Activated T-cell treated with anti-CD3 and anti-CD28 coated beads for 1 hour (primary cell): ENCODE results near the gene FGF21.

Experiments used
- DNase-seq: peaks from one replicate; pipeline ENCODE4 v3.0.0-alpha.2; 2020; ENCODE audit warnings: low read depth

FGF21 gene

DNA sequence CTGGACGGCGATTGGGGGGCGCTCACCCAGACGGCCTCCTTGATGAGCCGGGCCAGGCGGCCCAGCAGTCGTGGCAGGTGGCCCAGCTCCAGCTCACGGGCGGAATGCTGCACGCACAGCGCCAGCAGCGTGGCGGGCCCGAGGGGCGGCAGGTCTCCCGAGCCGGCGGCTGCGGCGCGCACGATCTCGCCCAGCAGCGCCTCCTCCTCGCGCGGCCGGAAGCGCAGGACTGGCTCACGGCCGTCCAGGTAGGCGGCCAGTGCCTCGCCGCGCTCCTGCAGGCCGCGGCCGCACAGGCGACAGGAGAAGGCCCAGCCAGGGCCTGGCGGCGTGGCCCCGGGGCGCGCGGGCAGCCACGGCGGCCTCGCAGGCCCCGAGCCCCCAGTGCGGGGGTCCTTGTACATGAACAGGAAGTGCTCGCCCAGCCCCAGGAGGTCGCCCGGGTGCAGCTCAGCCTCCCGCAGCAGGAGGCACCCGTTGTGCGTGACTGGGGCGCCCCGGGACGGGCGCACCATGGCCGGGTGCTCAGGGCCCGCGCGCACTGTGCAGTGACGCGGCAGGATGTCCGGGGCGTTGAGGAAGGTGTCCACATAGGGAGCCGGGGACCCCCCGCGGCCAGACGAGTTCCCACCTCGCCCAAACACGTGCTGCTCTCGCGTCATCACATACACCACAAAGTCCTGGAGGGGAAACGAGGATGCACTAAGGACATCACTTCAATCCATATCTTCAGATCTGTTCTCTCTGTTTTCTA is 26.2 kb upstream of the FGF21 start:
- no peak for DNase-seq

DNA sequence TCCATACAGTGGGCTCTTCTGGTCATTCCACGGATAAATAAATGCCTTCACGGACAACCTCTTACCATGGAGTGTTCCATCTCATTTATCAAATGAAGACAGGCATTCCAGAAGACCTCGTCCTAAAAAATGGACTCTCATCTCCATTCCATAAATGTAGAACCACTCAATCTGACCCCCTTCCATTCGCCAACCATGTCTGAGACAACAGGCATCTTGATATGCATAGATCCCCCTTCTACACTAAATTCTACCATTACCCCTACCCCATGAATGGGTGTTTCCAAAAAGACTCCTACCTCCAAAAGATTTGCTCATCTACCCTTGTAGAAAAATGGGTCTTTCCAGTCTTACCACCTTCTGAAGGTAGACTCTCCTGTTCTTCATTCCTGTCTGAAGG is 23.9 kb upstream of the FGF21 start:
- no peak for DNase-seq

DNA sequence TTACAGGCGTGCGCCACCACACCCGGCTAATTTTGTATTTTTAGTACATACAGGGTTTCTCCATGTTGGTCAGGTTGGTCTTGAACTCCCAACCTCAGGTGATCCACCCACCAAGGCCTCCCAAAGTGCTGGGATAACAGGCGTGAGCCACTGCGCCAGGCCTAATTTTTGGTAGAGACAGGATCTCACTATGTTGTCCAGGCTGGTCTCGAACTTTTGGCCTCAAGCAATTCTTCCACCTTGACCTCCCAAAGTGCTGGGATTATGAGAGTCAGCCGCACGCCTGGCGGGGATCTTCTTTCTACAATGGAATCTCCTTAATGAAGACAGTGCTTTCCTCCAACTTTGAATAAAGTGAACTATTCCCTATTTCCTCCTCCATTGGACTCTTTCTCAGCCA is 20.7 kb upstream of the FGF21 start:
- DNase-seq: no peak

DNA sequence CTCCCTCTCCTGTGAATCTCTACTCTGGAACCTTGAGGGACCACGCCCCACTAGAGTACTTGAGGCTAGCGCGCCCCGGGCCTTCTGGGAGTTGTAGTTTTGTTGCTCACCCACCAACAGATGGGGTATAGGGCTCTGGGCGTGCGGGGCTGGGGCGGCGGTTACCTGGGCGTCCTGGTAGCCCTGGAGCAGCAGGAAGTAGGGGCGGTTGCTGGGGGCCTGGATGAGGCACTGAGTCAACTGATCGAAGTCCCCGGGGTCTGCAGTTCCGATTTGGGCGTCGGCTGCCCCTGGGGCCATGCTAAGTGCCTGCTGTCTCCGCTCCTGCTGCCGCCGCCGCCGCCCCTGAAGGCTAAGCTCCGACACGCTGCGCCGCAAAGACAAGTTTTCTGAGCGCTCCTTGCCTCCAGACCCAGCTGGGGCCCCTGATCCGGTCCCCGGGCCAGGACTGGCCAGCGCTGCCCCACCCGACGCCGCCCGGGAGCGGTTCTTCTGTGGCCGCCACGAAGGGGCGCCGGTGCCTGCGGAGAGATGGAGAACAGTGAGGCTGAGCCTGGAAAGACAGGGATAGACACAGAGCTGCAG is 20.2 kb upstream of the FGF21 start:
- DNase-seq: no peak

DNA sequence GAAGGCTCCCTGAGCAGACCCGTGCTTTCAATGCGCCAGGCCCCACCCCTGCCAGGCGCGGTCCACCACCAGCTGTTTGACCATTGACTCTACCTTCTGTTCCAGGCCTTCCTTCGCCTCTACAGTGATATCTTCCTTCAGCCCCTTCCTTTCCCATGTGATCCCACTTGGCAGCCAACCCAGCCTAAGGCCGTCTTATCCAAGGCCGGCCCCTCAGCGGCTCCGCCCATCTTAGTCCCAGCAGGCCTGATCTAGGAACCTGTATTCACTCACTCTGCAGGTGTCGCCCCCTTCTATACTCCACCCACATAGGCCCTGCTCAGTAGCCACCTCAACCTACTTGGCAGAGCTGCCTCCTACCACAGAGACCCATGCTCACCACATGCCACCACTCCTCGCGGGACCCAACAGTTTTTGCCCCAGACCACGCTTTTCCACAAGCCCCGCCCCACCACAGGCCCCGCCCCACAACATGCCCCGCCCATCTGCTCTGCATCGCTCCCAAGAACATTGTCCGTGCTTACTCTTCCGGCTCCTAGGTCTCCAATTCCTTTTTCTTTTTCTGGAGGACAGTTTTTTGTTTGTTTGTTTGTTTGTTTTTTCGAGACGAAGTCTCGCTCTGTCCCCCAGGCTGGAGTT is 17.8 kb upstream of the FGF21 start:
- no peak for DNase-seq

DNA sequence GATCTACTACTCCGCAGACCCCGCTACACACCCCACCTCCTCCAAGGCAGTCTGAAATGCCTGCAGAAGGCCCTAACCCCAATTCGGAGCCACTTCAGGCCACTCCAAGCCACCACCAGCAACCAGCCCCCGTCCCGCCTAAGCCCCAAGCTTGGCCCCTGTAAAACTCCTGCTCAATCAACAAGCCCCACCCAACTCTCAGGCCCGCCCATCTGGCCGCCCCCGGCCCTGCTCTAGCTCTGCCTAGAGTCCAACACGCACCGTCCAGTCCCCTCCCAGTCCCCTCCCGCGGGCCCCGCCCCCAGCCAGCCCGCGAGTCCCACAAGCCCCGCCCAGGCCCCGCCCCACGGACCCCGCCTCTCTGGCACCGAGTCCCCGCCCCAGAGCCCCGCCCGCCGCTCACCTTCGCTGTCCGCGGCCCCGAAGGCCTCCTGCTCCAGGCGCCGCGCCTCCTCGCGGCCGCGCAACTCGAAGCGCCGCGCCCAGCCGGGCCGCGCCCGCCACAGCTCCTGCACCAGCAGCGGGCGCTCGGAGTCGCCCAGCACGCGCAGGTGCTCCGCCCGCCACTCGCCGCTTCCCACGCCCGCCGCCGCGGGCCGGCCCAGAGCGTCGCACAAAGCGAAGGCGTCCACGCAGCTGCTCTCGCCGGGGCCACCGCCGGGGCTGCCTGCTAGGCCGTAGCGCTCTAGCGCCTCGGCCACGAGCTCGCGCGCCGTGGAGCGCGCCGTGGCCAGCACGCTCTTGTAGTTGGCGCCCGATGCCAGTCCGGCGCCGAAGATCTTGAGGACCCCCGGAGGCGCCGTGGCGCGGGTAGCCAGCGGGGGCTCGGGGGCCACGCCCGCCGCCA is 16.5 kb upstream of the FGF21 start:
- peak; percentile 94 for DNase-seq

DNA sequence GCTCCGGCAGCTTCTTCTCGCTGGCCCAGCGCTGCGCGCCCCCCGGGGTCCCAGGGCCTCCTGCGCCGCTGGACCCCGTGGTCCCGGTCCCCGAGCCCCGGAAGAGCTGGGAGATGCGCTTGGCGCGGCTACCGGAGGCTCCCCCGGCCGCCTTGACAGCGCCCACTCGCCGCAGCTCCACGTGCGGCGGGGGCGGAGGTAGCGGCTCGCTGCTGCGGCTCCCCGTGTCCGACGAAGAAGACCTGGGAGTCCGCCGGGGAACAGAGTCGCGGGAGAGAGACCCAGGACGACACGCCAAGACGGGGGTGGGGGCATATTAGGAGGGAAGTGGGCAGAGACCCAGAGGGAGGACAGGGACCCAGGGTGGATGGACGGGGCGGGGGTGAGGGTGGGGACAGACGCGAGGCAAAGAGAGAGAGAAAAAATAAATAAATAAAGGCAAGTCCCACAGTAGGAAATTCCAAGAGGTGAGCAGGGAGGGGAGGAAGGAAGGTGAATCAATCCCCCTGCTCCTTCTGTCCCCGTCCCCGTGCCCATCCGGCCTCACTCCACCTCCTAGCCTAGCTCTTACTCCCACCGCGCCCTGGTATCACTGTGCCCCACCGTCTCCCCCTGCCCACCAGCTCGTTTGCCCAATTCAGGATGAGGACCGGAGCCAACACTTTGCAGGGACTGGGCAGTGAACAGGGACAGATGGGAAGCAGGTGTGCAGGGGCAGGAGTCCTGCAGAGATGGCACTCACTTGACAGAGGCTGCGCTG is 15.7 kb upstream of the FGF21 start:
- DNase-seq: no peak

DNA sequence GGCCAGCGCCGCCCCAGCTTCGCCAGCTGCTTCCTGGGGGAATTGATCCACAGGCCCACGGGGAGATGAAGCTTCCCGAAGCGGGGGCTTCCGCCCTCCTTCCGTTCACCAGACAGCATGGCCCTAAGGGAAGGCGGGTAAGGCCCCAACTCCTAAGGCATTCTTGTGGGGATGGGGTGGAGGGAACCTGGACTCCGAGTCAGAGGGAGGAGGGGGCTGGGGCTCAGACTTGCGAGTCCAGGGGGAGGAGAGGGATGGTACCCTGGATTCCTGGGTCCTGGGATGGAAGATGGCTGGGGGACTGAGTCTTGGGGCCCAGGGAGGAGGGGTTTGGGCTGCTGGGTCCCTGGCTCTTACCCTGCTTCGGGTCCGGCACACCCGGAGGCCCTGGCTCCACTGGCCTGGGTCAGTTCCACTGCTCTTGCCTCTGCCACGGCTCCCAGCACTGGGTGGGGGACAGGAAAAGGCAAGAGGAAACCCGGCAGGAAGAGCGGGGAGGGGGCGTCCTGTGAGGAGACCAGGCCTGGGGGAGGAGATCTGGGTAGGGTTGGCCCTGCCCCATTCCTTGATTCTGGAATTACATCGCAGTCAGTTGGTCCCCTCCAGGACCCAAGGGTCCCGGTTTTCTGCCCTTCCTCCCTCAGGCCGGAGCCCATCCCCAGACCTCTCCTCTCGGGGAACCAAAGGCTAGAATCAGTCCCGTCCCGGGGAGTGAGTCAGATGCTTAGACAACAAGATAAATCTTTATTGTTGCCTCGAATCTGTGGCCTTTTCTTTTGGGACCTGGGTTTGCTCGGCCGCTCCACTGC is 15.0 kb upstream of the FGF21 start, which contains the start of gene RASIP1:
Gene RASIP1, minus strand, starts transcription at position 447 of the 809 bp plus-strand sequence. Its CDS starts 328 bp downstream, at position 119.
- DNase-seq: no peak

DNA sequence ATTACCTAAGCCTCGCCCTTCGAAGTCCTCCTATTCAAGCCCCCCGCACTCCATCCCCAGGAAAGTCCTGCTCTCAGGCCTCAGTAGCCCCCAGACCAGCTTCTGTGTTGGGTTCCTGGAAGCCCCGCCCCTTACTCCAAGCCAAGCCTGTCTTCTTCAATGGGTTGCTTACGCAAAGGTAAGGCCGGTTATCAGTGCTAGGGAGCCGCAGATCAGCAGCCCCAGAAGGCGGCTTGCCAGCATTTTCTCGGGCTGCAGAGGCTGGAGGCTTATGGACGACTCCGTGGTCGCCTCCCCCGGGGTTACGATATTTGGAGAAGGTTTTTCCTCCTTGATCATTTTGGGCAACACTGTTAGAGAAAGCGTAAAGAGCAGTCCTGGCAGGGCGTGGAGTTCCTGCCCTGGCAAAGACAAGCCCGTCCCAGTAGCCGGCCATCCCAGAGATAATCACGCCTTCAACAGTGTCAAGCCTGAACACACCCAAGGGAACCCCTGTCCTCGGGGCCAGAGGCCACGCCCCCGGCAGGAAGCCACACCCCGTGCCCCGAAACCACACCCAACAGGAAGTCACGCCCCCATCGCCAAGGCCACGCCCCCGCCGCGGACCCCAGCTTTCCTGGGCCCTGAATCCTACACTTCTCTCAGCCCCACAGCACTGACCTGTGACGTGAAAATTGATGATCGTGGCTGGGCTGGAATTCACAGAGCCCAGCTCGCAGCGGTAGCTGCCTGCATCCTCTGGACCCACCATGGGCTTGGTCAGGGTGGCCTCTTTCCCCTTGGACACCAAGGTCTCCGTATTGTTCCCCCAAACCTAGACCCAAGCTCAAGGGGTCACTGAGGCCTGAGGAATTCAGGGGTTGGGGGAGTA is 14.0 kb upstream of the FGF21 start:
- no peak for DNase-seq

DNA sequence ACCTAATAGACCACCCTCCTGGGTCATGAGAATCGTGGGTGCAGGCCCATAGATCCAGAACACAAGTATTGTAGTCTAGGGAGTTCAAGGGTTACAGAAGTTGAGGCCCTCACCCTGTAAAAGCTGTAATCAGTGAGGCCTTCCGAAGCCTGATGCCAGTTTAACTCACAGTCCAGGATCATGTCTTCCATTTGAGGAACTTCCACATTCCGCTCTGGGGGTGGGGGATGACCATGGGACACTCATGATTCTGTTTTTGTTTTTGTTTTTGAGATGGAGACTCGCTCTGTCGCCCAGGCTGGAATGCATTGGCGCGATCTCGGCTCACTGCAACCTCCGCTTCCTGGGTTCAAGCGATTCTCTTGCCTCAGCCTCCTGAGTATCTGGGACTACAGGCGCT is 13.2 kb upstream of the FGF21 start:
- DNase-seq: no peak

DNA sequence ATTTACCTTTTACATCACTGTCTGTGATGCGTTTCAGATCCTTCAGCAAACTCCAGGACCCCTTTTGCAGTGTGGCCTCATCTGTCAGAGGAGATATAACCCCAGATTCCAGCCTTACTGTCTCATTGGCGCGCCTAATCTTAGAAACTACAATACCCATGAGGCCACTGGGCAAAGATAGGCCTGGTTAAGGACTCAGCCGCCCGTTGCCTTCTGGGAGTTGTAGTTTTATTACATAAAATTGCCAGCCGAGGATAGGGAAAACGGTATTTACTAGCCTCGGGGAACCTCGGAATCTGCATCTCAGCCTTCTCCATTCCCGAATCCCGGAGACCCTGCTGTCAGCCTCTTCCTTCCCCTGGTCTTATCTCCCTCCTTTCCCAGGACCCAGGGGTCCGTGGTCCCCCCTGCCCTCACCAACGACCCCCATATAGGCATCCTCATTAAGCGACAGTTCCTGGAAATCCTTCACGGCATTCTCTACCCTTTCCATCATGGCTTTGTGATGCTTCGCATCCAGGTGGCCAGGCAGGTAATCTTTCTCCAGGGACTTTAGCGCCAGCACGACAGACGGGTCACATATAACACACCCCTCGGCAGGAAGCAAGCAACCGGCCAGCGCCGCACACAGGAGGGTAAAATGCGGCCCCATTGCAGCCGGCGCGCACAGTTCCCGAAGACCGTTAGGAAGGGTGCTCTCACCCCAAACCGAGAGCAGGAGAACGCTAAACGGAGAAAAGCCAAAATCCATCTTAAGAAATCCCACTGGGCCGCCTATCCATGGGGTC is 9.9 kb upstream of the FGF21 start:
- peak; percentile 22 for DNase-seq

DNA sequence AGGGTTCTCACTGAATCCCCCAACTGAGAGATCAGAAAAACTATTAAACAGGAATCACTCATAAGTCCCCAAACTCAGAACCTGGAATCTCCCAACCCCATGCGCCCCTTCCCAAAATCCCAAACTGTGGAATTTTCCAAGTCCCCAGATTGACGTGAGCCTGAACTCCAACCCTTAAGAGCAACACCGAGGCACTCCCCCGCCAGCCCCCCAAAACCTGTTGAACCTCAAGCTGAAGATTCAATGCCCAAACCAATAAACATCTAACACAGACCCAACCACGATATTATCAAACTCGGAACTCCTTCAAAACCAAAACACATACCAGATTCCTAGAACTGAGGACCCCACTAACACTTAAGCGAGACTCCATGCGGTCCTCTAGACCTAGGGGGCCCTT is 9.2 kb upstream of the FGF21 start:
- DNase-seq: no peak

DNA sequence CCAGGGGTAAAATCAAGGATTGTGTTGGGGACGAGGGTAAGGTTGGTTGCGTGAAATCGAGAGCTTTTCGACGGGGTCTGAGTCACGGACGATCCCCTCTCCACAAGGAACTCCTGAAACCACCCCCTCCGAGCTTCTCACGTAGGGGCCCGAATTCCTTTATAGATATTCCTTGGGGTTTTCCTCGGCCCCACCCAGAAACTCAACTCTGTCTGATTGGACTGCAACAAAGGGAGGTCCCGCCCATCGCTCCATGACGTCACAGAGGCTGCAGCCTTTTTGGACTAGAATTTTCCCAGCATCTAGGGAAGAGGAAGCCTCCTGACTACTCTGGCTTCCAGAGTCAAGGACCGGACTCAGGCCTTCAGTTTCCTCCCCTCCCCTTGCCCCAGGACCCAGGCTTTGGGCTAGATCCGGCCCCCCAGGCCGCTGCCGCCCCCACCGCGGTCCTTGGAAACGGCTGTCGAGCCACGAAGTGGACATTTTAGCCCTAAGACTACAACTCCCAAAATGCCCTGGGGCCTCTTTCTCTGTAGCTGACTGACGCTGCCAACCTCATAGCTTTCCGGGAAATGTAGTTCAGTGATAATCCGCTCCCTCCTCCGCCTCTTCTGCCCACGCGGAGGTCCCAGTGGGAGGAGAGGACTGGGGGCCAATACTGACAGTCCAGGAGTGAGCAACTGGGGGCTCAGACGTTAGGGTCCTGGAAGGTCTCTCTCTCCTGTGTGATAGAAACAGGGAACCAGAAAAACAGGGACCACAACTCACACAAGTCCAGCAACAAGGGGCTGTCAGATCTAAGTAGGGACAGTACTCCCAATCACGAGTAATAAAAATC is 8.4 kb upstream of the FGF21 start, which contains the start of gene IZUMO1:
Gene IZUMO1, minus strand, starts transcription at position 172 of the 838 bp plus-strand sequence. CDS start 1,050 bp downstream, outside the sequence.
- DNase-seq: no peak

DNA sequence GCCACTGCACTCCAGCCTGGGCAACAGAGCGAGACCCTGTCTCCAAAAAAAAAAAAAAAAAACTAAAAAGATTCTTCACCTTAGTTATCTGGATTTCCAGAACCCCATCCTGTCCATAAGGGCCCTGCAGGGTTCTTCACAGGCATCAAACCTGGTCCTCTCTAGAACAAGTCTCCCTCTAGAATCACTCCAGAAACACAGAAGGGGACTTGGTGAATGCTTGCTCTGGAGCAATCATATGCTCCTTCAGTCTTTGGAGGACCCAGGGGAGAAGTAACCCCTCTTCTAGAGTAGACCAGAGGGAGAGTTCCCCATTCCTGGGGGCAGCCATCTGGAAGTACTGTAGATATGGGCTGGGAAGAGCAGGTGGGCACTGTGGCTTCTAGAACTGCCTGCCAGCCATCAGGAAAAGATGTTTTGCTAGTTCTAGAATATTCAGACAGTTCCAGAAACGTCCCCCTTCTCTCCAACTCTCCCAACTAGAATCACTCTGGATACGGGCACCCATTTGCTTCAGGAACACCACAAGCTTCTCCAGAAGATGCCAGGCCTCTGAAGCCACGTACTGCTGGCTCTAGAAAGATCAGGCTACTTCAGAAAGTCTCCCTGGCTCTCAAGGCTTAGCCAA is 5.6 kb upstream of the FGF21 start:
- no peak for DNase-seq

DNA sequence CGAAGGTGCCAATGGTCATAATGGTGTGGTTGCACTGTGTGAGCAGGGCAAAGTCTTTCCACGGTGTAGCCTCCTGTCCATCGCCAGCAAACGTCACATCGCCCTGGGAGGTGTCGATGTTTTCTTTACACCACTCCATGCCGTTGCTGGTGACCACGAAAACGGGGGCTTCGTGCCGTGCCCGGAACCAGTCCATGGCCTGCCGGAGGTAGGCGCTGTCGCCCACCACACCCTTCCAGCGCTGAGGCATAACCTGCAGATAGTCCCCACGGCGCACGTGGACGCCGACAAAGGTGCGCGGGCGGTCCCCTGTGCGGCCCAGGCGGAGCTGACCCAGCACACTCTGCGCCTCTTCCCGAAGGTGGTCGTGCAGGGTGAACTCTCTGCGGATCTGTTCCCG is 5.0 kb upstream of the FGF21 start:
- DNase-seq: no peak

DNA sequence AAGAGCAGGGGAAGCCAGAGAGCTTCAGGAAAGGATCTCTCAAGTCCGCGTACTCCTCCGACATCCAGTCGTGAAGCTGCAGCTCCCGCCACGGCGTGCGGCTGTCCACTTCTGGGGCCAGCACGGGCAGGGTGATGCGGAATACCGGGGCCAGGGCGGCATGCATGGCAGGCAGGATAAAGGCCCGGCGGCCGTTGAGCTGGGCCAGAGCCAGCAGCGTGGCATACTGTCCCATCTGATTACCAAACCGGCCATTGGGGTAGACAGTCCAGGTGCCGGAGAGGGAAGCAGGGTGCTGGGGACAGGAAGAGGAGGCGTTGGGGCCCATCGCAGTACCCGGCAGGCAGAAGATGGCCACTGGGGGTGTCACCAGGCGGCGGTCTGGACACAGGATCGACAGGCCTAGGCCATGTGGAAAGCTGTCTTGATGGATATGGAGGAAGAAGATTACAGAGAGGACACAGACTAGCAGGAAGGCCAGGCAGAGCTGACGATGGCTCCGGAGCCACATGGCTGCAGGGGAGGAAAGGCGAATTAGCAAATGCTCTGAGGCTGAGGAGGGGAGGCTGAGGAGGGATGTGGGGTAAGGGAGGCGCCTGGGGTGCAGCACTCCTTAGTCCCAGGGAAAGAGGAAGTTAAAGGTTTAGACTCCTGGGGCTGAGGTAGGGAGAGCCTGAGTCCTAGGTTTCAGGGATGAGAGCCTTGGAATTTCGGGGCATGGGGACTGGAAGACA is 4.4 kb upstream of the FGF21 start:
- no peak for DNase-seq
